ENCODE results near the gene KANK2.

Gene KANK2

DNA sequence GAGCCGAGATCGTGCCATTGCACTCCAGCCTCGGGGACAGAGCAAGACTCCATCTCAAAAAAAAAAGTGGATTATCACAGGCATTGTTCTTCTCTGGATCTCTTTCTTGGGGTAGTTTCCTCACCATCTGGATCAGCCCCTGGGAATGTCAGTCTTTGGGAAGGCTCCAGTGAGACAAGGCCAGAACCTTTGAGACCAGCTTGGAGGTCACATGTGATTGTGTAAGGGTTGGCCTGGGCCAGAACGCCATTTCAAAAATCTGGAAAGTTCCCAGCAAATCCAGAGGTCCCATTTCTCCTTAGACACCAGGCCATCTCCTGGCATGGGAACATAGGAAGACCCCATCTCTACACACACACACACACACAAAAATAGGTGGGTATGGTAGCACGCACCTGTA lies 27.8 kb upstream of the KANK2 start:
- DNase-seq: no peak

DNA sequence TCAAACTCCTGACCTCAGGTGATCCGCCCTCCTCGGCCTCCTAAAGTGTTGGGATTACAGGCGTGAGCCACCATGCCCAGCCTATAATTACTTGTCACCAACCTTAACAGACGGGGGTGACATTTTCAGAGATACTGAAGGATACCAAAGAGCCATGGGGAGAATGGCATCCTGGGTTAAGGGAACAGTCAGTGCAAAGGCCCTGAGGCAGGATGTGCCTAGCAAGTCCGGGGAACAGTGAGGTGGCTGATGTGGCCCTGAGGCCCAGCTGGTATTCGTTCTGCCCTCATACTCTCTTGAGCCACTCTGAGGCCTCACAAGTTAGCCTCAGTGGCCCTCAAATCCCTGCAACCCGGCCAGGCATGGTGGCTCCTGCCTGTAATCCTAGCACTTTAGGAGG lies 27.1 kb upstream of the KANK2 start:
- DNase-seq: no peak

DNA sequence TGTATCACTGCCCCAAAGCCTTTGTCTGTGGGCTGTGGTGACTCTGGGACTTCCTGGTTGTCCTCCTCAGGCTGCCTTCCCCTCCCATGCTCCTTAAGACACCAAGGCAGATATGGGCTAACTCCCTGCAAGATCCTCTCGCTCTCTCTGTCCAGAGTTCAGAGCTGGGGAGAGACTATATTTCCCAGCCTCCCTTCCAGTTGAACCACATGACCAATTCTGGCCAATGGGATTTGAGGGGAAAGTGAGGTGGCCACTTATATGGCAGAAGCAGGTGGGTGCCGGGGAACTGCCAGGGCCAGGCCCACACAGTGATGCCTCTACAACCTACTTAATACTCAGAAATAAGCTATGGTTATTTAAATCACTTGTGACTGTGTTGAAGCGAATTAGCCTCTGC lies 25.9 kb upstream of the KANK2 start:
- DNase-seq: no peak

DNA sequence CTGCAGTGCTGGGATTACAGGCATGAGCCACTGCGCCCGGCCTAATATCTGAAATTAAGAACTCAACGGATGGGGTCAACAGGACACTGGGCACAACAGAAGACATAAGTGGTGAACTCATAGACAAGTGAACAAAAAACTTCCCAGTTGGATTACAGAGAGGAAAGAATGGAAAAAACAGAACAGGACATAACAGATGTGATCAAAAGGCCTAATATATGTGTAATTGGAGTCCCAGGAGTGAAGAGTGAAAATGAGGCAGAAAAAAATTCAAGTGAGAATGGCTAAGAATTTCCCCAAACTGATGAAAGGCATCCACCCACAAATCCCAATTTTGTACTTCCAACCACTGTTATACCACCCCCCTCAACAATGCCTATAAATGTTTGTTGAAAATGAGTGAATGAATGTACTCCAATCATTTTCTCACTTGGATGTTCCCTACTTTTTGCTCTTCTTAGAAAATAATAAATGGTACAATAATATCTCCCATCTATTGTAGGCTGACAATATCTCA lies 23.8 kb upstream of the KANK2 start:
- no peak for DNase-seq

DNA sequence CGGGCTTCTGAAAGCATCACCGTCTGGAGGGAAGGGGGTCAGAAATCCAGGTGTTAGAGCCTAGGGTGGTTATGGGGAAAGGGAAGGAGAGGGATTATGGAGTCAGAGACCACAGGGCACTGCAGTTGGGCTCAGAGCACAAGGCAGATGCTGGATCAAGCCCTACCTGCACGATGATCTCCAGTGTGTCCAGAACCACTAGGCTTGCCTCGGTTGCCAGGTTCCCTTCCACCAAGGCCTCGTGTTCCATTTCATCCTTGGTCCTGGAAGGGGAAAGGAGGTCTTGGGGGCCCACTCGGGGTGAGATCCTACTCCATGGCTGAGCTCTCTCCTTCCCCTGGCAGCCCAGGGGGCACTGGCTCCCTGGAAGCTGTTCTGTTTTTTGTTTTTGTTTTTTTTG lies 17.0 kb upstream of the KANK2 start:
- no peak for DNase-seq

DNA sequence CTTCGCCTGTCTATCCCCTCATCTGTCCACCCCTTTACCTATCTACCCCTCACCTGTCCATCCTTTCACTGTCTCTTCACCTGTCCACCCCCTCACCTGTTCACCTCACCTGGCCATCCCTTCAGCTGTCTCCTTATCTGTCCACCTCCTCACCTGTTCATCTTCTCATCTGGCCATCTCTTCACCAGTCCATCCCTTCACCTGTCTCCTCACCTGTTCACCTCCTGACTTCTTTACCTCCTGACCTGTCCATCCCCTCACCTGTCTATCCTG lies 13.2 kb upstream of the KANK2 start:
- DNase-seq: no peak

DNA sequence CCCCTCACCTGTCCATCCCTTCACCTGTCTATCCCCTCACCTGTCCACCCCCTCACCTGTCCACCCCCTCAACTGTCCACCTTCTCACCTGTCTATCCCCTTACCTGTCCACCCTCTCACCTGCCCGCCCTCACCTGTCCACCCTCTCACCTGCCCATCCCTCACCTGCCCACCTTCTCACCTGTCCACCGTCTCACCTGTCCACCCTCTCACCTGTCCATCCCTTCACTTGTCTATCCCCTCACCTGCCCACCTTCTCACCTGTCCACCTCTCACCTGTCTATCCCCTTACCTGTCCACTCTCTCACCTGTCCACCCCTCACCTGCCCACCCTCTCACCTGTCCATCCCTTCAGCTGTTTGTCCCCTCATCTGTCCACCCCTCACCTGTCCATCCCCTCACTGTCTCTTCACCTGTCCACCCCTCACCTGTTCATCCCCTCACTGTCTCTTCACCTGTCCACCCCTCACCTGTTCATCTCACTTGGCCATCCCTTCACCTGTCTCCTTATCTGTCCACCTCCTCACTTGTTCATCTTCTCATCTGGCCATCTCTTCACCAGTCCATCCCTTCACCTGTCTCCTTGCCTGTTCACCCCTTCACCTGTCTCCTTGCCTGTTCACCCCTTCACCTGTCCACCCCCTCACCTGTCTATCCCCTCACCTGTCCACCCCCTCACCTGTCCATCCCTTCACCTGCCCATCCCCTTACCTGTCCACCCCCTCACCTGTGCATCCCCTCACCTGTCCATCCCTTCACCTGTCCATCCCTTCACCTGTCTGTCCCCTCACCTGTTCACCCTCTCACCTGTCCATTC lies 12.7 kb upstream of the KANK2 start:
- DNase-seq: no peak

DNA sequence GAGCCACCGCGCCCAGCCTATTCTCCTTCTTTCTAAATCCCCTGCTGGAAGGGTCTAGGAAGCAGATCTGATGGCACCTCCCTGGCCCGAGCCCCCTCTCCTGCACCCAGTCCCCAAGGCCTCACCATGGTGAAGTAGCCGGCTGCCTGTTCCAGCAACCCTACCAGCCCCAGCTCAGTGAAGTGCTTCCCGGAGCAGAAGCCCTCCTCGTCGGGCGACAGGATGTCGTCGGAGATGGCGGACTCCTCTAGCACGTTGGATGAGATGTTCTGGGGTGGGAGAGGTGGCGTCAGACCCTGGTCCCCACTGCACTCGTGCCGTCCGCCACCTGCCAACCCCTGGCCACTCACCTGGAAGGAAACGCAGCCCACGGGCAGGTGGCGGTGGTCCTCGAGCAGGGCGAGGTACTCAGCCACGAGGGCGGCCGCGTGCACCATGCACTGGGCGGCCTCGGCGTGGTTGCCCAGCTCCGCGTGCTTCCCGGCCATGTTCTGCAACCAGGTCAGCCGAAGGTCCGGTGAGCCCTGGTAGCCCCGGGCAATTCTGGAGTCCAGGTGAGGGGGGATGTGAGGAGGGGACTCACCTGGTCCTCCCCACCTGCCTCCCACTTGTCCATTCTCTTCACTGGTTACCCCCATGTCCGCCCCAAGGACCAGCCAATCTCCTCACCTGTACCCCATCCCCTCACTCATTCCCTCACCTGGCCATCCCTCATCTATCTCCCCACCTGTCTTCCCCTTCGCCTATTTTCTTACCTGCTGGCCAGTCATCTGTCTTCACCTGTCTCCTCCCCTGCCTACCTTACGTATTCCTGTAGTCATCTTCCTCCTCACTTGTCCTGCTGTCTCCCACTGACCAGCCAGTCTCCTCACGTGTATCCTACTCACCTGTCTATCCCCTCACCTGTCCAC lies 11.5 kb upstream of the KANK2 start:
- DNase-seq: no peak

DNA sequence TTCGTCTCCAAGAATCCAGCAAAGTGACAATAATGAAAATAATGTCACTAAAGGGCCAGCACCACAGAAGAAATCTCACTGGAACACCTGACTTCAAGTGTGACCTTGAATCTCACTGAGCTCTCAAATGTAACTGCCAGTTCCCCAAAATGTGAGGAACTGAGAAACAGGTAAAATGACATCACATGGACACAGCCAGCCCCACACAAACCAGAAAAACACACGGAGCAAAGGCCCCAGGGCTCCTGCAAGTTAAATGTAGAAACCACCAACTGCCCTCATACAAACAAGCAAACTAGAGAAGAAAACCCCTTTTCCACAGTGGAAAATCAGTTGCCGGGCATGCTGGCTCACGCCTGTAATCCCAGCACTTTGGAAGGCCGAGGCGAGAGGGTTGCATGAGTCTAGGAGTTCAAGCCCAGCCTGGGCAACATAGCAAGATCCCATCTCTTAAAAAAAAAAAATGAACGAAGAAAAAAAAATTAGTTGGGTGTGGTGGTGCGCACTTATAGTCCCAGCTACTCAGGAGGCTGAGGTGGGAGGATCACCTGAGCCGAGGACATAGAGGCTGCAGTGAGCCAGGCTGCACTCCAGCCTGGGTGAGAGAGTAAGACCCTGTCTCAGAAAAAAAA lies 8.7 kb upstream of the KANK2 start:
- no peak for DNase-seq

DNA sequence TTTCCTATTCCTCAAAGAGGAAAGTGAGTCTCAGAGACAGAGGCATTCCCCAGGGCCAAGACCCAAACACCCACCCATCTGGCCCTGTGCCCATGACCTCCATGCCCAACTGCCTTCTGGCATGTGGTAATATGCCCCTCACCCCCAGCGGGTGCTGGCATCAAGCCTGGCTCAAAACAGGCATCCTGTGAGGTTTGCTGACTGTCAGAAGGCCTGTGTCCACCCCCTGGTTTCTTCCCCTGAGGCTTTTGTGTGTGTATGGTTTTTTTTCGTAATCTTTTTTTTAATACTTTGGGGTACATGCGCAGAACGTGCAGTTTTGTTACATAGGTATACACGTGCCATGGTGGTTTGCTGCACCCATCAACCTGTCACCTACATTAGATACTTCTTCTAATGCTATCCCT lies 7.6 kb upstream of the KANK2 start:
- no peak for DNase-seq

DNA sequence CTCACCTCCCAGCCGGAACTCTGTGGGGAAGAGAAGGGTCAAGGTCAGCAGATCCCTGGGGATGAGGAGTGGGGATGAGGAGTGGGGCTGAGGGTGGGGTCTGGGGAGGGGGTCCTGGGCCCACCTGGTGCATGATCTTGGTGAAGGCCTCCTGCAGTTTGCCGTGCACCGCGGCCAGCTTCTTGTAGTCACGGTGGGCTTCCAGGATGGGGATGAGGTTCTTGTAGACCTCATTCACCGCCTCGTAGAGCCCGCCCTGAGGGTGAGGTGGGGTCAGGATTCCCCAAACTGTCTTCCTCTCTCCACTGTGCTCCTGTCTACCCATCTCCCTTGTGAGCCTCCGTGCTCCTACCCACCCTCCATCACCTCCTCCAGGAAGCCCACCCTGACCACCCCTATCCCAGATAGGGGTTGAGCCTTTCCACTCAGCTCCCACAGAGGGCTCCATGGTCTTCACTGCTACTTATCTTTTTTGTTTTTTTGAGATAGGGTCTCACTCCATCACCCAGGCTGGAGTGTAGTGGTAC lies 6.8 kb upstream of the KANK2 start:
- DNase-seq: no peak

DNA sequence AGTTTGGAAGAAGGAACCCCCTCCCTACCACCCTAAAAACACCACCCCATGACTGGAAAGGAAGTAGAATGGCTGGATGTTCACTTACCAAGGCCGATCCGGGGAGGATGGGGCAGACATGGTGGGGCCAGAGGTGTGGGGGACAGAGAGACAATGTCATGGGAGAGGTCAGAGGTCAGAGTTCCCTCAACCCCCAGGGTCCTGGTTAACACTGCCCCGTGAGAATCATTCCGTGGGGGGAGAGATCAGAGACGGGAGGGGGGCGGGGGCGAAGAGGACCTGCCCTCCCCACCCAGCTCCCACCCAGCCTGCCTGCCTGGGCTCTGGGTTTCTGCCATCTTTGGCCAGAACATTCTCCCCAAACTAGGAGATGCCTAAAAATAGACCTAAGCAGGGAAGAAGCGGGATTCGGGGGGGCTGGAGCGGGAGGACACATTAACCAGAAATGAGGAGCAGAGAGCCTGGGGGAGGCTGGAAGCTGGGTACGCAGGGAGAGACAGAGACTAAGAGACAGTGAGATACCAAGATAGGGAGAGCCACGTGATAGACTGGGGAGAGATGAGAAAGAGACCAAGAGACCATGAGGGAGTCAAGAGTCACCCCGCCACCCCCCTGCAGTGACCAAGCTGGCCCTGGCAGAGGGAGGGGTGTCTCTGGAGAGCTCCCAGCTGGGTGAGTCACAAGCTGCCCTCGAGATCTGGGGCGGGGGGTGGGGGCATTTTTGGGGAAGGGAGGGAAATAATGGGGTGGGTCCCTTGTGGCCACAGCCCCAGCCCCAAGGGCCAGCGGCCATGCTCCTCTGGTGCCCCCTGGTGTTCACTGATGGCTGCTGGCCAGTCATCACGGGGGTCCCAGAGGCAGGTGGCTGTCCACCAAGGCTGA lies 6.1 kb upstream of the KANK2 start:
- no peak for DNase-seq

DNA sequence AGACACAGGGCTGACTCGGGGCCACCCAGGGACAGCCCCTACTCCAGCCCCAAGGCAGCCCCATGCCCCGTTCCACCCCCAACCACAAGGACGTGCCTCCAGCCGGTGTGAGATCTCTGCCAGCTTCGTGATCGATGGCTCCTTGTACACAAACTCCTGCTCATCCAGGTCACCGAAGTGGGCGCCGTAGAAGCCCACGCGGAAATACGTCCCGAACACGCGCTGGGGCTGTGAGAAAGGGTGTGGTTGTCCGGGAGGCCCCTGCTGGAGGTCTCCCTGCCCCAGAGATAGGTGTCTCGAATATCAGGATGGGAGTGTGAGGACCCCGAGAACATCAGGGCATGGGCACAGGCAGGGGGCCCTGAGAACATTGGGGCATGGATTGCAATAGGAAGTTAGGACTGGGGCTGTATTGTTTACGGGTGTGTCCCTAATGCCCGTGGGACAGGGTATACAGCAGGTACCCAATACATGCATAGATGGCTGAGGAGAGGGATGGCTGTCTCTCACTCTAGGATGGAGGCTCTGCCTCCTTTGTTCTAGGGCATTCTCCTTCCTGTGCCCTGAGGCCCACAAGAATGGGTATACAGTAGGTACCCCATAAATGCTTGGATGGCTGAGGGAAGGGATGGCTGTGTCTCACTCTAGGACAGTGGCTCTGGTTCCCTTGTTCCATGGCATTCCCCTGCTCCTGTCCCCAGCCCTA lies 5.3 kb upstream of the KANK2 start:
- no peak for DNase-seq

DNA sequence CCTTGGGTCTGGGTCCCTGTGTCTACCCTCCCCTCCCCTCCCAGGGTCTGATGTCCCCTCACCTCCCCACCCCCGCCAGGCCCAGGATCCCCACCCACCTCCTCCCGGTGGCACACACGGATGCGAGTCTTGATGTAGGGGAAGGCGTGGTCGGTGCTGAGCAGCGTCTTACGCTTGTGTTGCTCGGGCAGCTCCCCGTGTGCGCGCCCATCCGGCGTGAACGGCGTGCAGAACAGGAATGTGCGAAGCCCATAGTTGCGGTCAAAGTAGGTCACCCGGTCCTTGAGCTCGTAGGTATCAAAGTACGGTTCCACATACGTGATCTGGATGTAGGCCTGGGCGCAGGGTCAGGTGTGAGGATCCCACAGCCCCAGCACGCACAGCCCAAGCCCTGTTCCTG lies 4.4 kb upstream of the KANK2 start:
- no peak for DNase-seq

DNA sequence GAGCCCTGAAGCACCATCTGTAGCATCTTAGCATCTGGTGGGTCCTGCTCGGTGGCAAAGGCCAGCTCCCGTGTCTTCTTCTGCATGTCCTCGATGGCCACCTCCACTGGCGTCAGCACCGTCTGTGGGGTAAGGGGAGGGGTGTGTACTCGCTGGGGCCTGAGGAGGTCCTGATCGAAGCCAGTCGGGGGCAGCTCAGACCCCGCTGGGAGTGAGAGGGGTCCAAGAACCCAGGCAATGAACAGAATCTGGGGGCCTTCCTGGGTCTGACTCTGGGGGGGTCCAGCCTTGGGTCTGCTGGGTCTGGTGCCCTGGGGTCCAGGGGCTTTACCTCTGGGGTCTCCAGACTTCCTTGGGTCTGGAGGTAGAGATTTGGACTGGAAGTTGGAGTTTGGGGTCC lies 3.6 kb upstream of the KANK2 start:
- no peak for DNase-seq

DNA sequence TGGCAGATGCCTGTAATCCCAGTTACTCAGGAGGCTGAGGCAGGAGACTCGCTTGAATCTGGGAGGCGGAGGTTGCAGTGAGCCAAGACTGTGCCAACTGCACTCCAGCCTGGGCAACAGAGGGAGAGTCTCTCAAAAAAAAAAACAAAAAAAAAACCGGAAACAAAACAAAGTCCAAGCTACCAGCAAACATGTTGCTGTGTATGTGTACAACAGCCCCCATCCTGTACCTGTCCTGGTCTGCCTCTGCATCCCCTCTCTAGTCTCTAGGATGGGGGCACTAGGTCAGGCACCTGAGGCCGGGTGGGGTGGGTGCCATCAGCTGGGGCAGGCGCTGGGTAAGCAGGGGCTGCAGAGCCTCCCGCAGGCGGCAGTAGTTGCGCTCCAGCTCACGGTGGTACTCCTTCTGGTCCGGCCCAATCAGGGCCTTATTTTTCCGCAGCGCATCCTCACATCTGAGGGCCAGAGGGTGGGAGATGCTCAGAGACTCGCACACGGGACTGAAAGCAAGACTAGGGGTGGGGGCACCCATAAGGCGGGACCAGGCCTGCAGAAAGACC lies 2.8 kb upstream of the KANK2 start:
- DNase-seq: no peak

DNA sequence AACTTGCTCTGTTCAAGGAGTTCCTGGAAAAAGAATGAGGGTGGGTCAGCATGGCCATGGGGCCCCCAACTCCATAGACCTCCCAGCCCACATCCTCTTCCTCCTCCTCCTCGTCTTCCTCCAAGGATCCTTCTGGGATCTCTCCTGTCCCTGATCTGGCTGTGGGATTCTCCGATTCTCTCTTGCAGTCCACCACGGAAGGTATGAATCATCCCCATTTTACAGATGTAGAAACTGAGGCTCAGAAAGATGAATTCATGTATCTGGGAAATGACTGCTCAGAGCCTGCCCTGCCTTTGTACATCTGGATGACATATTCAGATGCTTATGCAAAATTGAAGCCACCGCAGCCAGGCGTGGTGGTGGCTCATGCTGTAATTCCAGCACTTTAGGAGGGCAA lies 2.2 kb upstream of the KANK2 start:
- DNase-seq: no peak

DNA sequence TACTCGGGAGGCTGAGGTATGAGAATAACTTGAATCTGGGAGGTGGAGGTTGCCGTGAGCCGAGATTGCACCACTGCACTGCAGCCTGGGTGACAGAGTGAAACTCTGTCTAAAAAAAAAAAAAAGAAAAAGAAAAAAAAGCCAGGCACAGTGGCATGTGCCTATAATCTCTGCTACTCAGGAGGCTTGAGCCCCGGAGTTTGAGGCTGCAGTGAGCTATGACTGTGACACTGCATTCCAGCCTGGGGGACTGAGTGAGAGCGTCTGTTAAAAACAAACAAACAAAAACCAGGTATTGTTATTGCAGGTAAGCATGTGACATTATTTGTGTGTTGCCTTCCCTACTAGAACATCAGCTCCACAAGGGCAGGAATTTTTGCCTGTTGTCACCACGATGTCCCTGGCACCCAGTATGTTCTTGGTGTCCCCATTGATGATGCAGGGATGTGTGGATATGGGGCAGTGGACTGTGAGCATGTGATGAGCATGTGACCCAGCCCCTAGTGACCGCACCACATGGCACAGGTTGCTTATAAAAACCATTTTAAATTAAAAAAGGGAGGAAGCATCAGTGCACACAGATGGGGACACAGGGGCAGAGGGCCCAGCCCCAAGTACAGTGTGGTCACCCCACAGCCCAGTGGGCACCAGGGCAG lies 1.6 kb upstream of the KANK2 start:
- no peak for DNase-seq

DNA sequence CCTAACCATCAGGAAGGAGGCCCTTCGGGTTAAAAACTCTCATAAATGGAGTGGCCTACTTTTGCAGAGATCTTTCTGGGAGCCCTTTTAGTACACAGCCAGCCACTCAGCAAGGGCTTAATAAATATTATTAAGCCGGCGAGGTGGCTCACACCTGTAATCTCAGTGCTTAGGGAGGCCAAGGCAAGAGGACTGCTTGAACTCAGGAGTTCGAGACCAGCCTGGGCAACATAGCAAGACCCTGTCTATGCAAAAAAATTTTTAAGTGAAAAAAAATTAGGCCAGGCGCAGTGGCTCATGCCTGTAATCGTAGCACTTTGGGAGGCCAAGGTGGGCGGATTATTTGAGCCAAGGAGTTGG lies 810 bp upstream of the KANK2 start:
- no peak for DNase-seq

DNA sequence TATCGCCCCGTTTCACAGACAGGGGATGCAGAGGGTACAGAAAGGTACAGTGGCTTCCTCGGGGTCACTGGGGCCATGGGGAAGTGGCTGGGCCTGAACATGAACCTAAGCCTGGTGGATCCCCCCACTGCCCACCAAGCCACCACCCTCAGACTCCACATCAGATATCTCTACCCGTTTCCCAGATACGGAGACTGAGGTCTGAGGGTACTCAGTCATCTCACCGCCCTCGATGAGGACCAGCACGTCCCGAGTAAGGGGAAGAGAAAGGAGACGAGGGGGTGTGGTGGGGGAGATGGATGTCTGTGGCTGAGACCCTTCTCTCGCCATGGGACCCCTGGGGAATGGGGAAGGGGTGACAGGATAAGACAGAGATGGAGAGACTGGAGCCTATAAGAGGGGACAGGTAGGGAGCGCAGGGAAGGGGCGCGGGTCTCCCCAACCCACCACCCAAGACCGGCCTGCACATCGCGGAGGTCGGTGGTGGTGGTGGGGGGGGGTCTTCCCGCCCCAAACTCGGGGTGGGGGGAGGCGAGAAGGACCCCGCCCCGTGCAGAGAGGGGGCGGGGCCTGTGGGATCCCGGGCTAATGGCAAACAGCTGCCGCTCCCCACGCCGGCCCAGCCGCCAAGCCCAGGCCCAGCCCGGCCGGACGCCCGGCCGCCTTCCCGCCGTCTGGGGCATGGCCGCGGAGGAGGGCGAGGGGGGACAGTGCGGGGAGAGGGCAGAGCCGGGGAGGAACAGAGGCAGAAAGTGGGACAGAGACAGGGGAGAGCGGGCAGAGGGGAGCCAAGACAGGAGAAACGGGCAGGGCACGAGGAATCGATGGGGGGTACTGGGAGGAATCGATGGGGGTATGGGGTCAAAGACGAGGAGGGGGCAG lies 698 bp downstream of the KANK2 start:
- DNase-seq: no peak

Measured in central memory CD4-positive, alpha-beta T cell (primary cell).